ENCODE data around the gene CCDC92B. TPM values are rescaled to one million over a fixed set of nuclear protein-coding genes. Genes with fewer than 3 reads are reported as not detected.

CCDC92B gene
- total and polyA plus RNA-seq, 10 of the 15 experiments (the other 5 are each of a cell fraction or from before 2014, with no cell fraction given) = not detected

DNA sequence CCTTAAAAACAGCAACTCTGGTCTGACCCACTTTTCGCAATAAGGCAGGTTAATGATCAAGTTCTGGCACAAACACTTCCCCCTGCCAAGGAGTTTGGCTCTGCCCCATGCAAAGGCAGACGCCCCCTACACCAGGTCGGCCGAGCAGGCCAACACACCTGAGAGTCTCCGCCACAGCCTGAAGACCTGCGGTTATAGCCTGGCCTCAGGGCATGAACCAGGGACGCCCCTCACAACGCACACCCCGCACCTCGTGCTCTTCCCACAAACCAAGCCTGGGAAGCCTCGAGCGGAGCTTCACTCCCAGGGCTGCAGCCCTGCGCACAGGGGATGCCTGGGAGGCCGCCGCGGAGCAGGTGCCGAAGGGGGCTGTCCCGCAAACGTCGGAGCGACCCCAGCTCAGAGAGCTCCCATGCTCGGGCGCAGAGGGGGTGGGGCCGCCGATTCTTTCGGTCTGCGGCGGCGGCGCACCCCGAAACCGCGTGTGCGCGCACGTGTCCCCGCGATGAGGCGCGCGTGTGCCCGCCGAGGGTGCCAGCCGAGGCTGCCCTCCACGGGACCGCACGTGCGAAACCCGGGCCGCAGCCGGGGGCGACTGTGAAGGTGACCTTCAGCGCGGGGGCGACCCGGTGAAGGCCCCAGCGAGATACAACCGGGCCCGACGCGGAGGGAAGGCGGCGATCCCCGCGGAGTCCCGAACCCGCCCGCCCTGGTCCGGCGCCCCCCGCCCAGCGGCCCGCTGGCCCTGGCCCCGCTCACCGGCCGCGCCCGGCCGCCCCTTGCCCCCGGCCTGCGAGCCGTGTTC, 38.4 kb downstream of the CCDC92B start (continued):
- TF ChIP-seq, protein P1, sequence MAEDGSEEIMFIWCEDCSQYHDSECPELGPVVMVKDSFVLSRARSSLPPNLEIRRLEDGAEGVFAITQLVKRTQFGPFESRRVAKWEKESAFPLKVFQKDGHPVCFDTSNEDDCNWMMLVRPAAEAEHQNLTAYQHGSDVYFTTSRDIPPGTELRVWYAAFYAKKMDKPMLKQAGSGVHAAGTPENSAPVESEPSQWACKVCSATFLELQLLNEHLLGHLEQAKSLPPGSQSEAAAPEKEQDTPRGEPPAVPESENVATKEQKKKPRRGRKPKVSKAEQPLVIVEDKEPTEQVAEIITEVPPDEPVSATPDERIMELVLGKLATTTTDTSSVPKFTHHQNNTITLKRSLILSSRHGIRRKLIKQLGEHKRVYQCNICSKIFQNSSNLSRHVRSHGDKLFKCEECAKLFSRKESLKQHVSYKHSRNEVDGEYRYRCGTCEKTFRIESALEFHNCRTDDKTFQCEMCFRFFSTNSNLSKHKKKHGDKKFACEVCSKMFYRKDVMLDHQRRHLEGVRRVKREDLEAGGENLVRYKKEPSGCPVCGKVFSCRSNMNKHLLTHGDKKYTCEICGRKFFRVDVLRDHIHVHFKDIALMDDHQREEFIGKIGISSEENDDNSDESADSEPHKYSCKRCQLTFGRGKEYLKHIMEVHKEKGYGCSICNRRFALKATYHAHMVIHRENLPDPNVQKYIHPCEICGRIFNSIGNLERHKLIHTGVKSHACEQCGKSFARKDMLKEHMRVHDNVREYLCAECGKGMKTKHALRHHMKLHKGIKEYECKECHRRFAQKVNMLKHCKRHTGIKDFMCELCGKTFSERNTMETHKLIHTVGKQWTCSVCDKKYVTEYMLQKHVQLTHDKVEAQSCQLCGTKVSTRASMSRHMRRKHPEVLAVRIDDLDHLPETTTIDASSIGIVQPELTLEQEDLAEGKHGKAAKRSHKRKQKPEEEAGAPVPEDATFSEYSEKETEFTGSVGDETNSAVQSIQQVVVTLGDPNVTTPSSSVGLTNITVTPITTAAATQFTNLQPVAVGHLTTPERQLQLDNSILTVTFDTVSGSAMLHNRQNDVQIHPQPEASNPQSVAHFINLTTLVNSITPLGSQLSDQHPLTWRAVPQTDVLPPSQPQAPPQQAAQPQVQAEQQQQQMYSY (CRISPR knock-in tag; IDR thresholded peaks at IDR 0.05) = no peak

DNA sequence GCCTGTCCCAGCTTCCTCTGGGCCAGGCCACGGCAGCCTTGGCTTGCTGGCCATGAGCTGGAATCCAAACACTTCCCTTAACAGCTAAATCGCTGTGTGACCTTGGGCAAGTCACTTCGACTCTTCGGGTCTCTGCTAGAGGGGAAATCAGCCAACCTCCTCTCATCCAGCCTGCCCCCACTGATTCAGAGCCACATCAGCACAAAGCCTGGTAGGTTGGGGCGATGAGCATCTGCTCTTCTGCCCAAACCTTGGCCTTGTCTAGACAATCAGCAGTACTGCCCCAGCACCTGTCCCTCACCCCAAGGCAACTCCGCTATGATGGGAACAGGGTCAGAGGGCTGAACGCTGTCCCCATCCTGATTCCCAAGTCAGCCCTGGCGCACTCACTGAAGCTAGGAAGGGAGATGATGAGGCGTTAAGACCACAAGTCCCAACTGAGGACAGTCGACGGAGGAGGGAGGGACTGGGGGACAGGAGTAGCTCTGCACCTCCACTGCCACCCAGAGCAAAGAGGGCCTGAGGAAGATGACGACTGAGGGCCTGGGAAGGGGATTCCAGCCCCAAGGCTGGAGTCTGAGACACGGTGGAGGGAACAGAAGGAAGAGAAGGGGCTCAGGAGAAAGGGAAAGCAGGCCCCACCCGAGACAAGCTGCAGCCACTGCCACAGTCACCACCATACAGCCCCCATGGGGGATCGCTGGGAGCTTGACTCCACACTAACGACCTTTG, 39.2 kb downstream of the CCDC92B start:
- Histone ChIP-seq H3K27ac (ENCODE audit: control insufficient read depth, insufficient read depth) (peak overlapping the region; percentile 68), H2AFZ (ENCODE audit: control insufficient read depth, low read depth, low read length) (no peak overlapping the region), H3K4me1 (ENCODE audit: control insufficient read depth, insufficient read depth, low read length) (peaks cover 20% of the 10 kb centered on the region), H3K4me2 (ENCODE audit: control insufficient read depth, insufficient read depth) (peak overlapping the region; percentile 98), H3K4me3 (peak overlapping the region; percentile 95), H3K27me3 (replicated peaks in 1 of 2; ENCODE audit: control insufficient read depth in 2 of 2, insufficient read depth in 2 of 2, low read length in 1 of 2) (no peaks in the 10 kb centered on the region), H3K9ac (ENCODE audit: control insufficient read depth, insufficient read depth, low read length) (peak overlapping the region; percentile 85), H3K9me3 (replicated peaks; ENCODE audit: control insufficient read depth, insufficient read depth, low read length) (no peaks in the 10 kb centered on the region), H3K36me3 (ENCODE audit: control insufficient read depth in 2 of 2, insufficient read depth in 2 of 2, low read length in 1 of 2) (peaks cover 0 to 3% of the 10 kb centered on the region in 2 experiments; a peak in 2 of 4 replicates), H4K20me1 (ENCODE audit: control insufficient read depth, insufficient read depth) (peaks cover 8% of the 10 kb centered on the region; the same call in 1 of the 2 replicates), H3K79me2 (ENCODE audit: control insufficient read depth, insufficient read depth, low read length) (peaks cover 69% of the 10 kb centered on the region)
- TSS peak; percentile 65 for BruUV-seq (replicated peaks)
- intact Hi-C loops (cut with micrococcal nuclease; ENCODE audit: unreplicated experiment) = loop anchor here (2.0 kb wide), 1 partner anchor 317 kb away; no protein-coding TSS in a partner anchor
- ChIA-PET CTCF (interaction anchor here (1.1 to 2.2 kb wide), 6 partner anchors 24 to 328 kb away, joined by 3 to 10 read pairs (median 3); no protein-coding TSS in a partner anchor), RAD21 (ENCODE audit: unreplicated experiment) (interaction anchor here (0.6 to 1.9 kb wide), 7 partner anchors 112 to 1143 kb away, joined by 3 to 8 read pairs (median 4); partner anchors contain the start of gene PAFAH1B1), POLR2A (interaction anchor here (0.5 to 1.5 kb wide), 6 partner anchors 22 to 311 kb away, joined by 3 to 7 read pairs (median 3); partner anchors contain the start of genes METTL16 and PAFAH1B1), SMC1A (ENCODE audit: uncharacterized antibody, unreplicated experiment) (interaction anchor here (0.7 to 1.5 kb wide), 3 partner anchors 10 to 328 kb away, joined by 3 to 4 read pairs (median 4); no protein-coding TSS in a partner anchor)
- peak; percentile 10 for ATAC-seq
- in situ Hi-C loops (cut with MboI) = no loop called here
- no peak for TF ChIP-seq STAT1 (conservative IDR thresholded peaks at IDR 0.05)
- no peak for TF ChIP-seq FOS (IDR thresholded peaks at IDR 0.05; ENCODE audit: borderline replicate concordance, extremely low read depth, insufficient read length)
- TF ChIP-seq, protein P2, sequence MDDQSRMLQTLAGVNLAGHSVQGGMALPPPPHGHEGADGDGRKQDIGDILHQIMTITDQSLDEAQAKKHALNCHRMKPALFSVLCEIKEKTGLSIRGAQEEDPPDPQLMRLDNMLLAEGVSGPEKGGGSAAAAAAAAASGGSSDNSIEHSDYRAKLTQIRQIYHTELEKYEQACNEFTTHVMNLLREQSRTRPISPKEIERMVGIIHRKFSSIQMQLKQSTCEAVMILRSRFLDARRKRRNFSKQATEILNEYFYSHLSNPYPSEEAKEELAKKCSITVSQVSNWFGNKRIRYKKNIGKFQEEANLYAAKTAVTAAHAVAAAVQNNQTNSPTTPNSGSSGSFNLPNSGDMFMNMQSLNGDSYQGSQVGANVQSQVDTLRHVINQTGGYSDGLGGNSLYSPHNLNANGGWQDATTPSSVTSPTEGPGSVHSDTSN (IDR thresholded peaks at IDR 0.05; ENCODE audit: insufficient replicate concordance, low read depth, low read length) = no peak
- no peak for TF ChIP-seq RFX5 (IDR thresholded peaks at IDR 0.05; ENCODE audit: low read depth, low read length)
- no peak for TF ChIP-seq TCF7 (IDR thresholded peaks at IDR 0.05; ENCODE audit: borderline replicate concordance)
- no peak for TF ChIP-seq ETV6 (conservative IDR thresholded peaks at IDR 0.05 in 1 of 2, IDR thresholded peaks at IDR 0.05 in 1 of 2; ENCODE audit: borderline replicate concordance in 1 of 2, low read depth in 1 of 2)
- TF ChIP-seq SRF (IDR thresholded peaks at IDR 0.05; ENCODE audit: low read depth in 2 of 2, low read length in 2 of 2) = no peak
- DNase-seq (ENCODE audit: low read depth, low spot score) = no peak
- 0% methylated on average over 16 of the region's 16 CpGs for WGBS (ENCODE audit: insufficient coverage, insufficient replicate concordance, low lambda C conversion rate, missing lambda C conversion rate)
- peak; percentile 59 for FAIRE-seq

All from GM12878 (cell line).